HG03432 (cell line): Measurements from ENCODE around the gene ERBB2.

Source experiments
- ATAC-seq: cut with Tn5 transposase; IDR thresholded peaks from one replicate; pipeline ENCODE4 v1.9.1; 2021; ENCODE audit warnings: mild to moderate bottlenecking, moderate library complexity; ENCODE audit not compliant: unreplicated experiment

ERBB2 gene

GRCh38 chr17:39699818-39700147 lies at the start of gene ERBB2:
Gene ERBB2 (plus strand): TSS chr17:39700064. CDS start chr17:39700239, 175 bp downstream.
- no peak for ATAC-seq

DNA sequence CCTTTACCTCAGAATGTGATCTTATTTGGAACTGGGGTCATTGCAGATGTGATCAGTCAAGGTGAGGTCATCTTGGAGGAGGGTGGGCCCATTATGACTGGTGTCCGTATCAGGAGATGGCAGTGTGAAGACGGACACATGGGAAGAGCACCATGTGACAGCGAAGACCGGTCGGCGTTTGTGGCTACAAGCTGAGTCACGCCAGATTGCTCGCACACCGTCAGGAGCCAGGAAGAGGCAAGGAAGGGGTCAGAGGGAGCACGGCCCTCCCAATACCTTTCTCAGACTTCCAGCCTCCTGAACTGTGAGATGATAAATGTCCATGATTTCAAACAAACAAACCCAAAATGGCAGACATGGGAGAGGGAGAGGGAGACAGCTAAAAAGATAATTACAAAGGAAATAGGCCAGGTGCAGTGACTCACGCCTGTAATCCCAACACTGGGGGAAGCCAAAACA lies 49.7 kb upstream of the ERBB2 start:
- ATAC-seq, result no peak

- ATAC-seq, result no peak
Measured at GRCh38 chr17:39651923-39652586, 47.8 kb upstream of the ERBB2 start.

DNA sequence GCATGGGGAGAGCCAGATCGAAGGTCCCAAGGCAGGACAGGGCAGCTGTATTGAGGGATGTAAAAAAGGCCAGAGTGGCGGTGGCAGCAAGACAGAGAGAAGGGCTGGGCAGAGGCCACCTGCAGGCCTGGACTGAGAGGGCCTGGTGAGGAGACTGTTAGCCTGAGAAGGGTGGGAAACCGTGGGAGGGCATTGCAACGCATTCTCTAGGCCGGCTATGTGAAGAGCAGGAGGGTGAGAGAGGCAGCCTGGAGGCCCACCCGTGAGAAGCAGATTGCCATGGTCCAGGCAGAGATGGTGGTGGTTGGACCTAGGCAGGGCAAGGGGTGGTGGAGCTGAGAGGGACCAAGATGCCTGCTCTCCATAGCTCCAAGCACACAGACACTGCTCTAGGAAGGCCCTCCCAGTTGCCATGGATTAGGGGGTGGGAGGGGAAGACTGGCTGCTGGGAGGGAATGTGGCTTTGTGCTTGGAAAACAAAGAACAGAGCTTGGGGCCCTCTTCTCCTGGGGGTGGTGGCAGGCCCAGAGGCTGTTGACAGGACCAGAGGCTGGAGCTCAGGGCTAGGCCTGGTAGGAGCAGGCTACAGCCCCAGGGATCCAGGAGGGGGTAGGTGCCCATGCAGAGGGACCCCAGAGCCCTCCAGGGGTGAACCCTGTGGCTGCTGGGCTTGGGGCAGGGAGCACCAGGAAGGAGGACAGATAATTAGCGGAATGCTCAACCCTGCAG lies 47.1 kb upstream of the ERBB2 start:
- ATAC-seq, result no peak

GRCh38 chr17:39653316-39653661 lies 46.6 kb upstream of the ERBB2 start:
- ATAC-seq, result no peak

- no peak for ATAC-seq
Measured at GRCh38 chr17:39653662-39654331, 46.1 kb upstream of the ERBB2 start.

DNA sequence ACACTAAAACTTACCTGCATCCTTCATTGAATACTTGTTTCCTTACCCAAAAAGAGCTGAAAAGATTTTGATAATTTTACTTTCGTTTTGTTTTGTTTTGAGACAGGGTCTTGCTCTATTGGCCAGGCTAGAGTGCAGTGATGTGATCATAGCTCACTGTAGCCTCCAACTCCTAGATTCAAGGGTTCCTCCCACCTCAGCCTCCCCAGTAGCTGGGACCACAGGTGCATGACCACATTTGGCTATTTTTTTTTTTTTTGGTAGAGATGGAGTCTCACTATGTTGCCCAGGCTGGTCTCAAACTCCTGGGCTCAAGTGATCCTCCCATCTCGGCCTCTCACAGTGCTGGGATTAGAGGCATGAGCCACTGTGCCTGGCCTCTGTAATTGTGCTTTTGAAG lies 44.8 kb upstream of the ERBB2 start:
- ATAC-seq, result no peak

- ATAC-seq, result no peak
Measured at GRCh38 chr17:39658346-39658745, 41.5 kb upstream of the ERBB2 start.

DNA sequence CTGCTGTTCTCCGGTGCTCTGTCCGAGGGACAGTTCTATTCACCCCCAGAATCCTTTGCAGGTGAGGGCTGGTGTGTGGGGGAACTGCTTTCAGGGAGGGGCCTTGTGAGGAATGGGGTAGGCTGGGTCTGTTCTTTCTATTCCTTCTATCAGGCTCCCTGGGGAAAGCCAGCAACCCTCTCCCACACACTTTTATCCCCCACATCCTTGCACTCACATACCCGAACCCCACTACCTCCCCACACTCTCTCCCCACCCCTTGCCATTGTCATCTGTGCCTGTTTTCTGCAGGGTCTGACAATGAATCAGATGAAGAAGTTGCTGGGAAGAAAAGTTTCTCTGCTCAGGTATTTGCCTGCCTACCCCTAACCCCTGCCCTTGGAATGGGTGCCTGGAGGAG lies 41.1 kb upstream of the ERBB2 start:
- ATAC-seq, result no peak

- no peak for ATAC-seq
Measured at GRCh38 chr17:39659279-39660010, 40.4 kb upstream of the ERBB2 start.

- no peak for ATAC-seq
Measured at GRCh38 chr17:39660011-39660360, 39.9 kb upstream of the ERBB2 start.

GRCh38 chr17:39660397-39661385 lies 39.2 kb upstream of the ERBB2 start:
- ATAC-seq, result no peak

DNA sequence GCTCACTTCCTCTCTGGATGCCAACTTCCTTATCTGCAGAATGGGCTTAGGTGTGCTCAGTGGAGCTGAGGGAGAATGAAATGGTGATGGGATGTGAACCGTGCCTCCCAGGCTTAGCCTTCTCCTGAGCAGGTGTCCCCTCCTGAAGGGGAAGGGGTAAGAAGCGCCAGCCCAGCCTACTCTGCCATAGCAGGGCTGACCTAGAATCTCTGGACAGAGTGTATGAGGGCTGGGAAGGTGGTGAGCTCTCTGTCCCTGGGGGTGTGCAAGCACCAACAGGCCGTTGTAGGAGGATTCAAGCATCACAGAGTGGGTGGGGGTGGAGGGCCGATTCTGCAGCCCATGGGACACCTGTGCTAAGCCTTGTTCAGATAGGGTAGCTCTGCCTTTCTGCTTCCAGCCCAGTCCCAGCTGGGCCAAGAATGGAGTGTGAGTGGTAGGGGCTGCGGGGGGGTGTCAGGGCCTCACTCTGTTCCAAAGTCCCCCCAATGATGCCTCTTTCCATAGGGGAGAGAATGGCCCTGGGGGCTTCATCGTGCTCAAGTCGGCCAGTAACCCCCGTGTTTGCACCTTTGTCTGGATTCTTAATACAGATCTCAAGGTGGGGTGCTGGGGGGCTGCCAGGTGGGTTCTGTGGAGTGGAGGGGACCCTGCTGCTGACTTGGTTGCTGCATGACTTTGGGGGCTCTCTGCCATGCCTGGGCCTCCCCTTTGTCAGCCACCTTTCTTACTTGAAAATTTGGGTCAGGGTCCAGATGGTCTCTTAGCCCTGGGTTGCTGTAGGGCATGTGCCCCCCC lies 37.9 kb upstream of the ERBB2 start:
- no peak for ATAC-seq

DNA sequence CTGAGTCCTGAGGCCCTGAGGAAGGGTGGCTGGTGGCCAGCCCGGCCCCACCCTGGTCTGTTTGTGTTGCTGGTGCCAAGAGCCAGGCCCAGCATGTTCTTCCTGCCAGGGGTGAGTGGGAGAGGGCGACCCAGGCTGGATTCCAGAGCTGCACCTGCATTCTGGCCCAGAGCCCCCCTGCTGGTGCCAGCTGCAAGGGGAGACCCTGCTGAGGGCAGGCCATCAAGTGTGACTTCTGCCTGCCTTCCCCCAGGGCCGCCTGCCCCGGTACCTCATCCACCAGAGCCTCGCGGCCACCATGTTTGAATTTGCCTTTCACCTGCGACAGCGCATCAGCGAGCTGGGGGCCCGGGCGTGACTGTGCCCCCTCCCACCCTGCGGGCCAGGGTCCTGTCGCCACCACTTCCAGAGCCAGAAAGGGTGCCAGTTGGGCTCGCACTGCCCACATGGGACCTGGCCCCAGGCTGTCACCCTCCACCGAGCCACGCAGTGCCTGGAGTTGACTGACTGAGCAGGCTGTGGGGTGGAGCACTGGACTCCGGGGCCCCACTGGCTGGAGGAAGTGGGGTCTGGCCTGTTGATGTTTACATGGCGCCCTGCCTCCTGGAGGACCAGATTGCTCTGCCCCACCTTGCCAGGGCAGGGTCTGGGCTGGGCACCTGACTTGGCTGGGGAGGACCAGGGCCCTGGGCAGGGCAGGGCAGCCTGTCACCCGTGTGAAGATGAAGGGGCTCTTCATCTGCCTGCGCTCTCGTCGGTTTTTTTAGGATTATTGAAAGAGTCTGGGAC lies 37.1 kb upstream of the ERBB2 start:
- ATAC-seq, result no peak

DNA sequence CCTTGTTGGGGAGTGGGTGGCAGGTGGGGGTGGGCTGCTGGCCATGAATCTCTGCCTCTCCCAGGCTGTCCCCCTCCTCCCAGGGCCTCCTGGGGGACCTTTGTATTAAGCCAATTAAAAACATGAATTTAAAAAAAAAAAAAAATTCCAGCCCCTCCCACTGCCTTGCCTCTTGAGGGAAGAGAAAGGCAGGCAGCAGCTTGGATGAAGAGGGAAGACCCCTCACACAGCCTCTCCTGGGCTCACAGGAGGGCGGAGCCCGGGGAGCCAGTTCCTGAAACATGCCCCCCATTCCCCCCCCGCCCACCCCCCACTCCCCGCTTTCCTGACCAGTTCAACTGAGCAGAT lies 36.5 kb upstream of the ERBB2 start:
- no peak for ATAC-seq

GRCh38 chr17:39663688-39664580 lies 35.9 kb upstream of the ERBB2 start:
- no peak for ATAC-seq

DNA sequence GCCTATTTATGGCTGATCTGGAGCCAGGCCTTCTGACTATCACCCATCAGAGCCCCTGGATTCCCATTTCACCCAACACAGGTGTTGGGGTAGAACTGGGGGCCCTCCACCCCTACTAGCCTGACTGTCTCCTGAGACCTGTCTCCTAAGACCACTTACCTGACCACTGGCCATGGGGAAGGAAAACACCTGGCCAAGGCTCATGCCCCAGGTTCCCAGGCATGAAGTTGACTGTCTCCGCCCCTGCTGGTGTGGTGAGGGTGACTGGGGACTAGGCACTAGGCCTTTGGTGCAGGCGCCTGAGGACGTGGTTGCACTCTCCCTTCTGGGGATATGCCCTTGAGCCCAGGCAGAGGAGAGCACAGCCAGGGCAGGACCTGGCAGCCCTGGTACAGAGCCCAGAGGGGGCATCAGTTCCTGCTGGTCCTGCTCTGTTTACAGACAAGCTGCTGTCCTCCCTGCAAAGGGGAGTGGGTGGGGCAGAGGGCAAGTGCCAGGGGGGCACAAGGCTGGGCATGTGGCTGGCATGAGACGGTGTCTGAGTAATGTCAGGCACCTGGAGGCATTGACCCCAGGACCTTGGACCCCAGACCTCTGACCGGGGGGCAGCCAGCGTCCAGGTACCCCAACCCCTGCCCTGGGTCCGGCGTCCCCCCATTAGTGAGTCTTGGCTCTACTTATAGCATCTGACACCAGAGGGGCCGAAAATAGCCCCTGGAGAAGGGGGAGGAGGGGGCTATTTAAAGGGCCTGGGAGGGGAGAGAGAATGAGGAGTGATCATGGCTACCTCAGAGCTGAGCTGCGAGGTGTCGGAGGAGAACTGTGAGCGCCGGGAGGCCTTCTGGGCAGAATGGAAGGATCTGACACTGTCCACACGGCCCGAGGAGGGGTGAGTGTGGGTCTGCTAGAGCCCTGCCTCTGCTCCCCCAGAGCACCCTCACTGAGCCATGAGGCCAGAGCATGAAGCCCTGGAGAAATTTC lies 35.0 kb upstream of the ERBB2 start, which contains the start of gene TCAP:
Gene TCAP (plus strand): TSS at position 769 of the 981 bp plus-strand sequence. CDS start 11 bp downstream, at position 780.
- no peak for ATAC-seq
